Adrenal gland (tissue), 5 donors: ENCODE measurements around the gene ARHGEF38.

Source experiments
- CTCF ChIP-seq, 6 experiments: fragments of 450-650 bp in 4 of 6; fragments of 200-600 bp in 2 of 6; sonication (generic) in 1 of 6; IDR thresholded peaks; 1 replicate in 5 of 6; 2 replicates in 1 of 6; pipeline versions ENCODE4 v1.5.1 to v1.8.0; 2016 to 2021; ENCODE audit warnings: antibody characterized with exemption in 6 of 6, mild to moderate bottlenecking in 2 of 6, moderate library complexity in 1 of 6
- POLR2A ChIP-seq, 2 donors: fragments of 450-650 bp; IDR thresholded peaks; one replicate each; pipeline ENCODE4 v1.6.1; 2017; ENCODE audit warnings: antibody characterized with exemption in 2 of 2, mild to moderate bottlenecking in 2 of 2, moderate library complexity in 1 of 2
- donor health status: DM: no; HTN: no; CAD: no.

DNA sequence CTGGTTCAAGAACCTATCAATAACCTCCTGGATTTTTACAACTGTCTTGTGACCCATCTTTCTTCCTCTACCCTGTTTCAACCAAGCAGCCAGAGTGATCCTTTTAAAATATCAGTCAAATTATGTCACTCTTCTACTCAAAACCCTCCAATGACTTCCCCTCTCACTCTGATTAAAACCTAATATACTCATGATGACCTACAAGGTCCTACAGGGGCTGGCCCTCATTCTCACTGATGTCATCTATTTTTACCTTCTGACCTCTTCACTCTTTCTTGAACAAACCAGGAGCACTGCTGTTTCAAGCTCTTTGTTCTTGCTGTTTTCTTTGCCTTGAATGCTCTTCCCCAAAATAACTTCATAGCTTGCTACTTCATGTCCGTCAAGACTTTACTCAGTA is 48.5 kb downstream of the ARHGEF38 start:
- no peak for TF ChIP-seq CTCF (IDR thresholded peaks at IDR 0.05)
- TF ChIP-seq POLR2A (IDR thresholded peaks at IDR 0.05), result no peak
